Activated CD8-positive, alpha-beta memory T cell treated with anti-CD3 and anti-CD28 coated beads, Interleukin-2, amount 50 U/mL, for 1 hour (primary cell): ENCODE data around the gene IL36B.

Experiments
- DNase-seq: peaks from one replicate; pipeline ENCODE4 v3.0.0-alpha.2; 2020; ENCODE audit errors: extremely low read depth

Gene IL36B

DNA sequence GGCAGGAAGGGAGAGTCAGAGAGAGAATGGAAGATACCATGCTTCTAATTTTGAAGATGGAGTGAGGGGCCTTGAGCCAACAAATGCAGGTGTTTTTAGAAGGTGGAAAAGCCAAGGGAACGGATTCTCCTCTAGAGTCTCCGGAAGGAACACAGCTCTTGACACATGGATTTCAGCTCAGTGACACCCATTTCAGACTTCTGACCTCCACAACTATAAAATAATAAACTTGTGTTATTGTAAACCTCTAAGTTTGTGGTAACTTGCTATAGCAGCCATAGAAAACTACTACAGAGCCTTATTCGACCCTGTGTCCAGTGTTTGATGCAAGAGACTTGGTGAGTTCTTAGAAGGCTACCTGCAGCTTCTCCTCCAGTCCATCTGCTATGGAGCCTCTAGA, 22.9 kb upstream of the IL36B start:
- DNase-seq: no peak

DNA sequence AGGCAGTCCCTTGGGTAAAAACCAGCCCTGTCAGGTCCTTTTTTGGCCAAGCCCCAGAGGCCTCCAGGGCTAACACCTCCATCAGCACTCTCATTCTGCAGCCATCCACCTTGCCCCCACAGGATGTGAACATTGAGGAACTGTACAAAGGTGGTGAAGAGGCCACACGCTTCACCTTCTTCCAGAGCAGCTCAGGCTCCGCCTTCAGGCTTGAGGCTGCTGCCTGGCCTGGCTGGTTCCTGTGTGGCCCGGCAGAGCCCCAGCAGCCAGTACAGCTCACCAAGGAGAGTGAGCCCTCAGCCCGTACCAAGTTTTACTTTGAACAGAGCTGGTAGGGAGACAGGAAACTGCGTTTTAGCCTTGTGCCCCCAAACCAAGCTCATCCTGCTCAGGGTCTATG, 22.4 kb upstream of the IL36B start:
- no peak for DNase-seq

DNA sequence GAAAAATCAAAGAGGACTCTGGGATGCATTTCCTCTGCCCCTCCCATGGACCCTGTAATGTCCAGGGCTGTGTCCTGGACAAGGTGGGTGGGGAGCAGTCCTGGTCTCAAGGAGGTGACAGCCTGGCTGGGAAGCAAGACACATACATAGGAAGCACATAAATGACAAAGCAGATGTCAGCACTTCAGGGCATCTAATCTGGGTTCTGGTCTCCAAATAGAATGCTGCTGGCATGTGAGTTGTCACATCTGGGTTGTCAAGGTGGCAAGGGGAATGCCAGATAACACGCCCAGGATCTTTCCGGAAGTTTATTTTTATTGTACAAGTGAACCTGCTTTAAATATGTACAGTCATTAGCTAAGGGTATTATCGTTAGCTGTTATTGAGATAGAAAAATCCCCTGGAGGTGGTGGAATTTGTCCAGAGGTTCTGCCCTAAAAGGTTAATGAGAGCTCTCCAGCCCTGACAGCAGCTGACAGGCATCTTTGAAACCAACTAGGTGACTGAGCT, 20.7 kb upstream of the IL36B start:
- no peak for DNase-seq

DNA sequence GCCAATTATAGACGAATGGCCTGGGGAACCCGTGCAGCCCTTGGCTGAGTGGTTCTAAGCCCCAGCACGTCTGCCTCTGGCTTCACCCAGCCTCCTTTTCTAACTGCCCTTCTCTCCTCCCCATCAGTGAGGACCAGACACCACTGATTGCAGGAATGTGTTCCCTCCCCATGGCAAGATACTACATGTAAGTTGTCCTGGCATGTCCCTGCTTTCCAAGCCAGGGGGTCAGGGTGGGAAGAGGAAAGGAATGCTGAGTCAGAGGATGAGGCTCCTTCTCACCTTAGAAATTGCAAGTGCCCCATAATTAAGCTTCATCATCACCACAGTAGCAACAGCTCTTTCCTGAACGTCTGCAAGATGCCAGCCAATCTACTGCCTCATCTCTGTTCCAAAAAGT, 19.9 kb upstream of the IL36B start:
- no peak for DNase-seq

DNA sequence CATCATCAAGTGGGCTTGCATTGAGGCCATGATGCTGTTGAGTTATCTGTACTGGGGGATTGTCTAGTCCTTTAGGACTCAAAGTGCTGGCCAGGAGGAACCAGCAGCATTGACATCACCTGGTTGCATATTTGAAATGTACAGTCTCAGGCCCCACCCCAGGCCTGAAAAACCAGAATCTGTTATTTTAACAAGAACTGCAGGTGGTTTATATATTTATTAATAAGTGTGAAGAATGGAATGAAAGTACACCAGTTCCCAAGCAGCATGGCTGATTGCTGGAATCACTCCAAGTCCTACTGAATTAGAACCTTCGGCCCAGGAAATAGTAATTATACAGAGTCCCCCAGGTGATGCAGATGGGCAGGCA, 17.9 kb upstream of the IL36B start:
- DNase-seq: no peak

DNA sequence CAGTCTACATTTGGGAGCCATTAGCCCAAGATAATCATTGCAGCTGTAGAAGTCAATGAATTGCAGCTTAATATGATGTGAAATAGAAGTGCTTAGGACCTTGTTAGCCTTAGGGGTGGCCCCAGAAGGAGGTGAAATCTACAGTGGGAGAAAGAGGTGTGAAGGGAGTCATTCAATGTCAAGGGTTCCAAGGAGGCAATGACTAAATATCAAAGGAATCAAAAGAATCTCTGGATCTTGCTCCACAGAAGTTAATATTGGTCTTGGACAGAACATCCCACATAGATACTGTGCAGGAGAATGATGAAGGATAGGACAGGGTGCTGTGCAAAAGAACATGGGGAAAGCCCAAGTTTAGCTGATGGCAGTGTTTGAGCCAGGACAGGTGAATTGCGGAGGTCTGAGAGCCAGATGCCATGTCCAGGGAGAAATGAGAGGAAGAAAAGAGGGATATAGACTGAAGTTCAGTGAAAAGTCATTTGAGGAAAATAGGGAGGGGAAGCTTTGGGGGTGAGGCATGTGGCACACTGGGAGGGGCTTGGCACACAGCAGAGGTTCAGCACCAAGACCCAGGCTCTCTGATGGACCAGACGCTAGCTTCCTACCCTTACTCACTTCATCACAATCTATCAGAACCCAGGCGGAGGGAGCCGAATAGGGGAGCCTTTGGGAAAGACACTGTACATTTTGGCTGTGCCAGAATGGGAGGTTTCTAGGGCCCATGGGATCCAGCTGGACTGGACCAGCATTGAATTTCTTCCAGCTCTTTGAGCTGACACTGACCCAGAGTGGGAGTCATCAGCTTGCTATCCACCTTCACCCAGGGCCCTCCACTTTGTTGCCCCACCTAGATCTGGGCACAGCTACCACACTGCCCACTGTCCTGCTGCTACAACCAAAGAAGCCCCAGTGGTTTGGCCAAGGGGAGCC, 17.3 kb upstream of the IL36B start:
- no peak for DNase-seq

DNA sequence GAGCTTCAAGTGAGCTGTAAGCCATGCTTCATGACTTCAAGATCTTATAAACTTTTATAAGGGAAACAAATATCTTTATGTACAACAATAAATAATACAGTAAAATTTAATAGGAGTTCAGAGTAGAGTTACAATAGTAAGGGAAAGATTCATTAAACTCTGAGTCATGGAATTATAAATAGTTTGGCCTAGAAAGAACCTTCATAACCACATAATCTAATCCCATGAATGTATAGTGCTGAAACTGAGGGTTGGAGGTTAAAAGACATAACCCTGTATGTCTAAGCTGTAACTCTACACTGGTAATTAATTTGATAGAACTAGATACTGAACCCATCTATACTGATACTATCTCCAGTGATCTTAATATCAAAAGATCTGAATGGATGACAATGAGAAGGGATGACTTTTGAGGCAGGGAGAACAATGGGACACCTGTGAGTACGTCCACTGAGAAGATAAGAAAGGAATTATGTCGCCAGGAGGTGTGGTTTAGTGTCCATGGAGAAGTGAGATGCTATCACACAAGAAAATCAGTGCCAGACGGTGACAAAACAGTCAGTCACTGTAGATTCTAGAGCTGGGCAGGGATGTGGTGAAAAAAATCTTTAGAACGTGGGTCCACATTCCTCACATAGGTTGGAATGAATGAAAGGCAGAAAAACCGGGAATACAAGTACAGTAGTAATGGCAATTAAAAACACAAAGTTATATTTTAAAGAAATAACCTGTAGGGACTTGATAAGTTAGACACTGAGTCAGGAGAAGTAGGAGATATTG, 16.2 kb upstream of the IL36B start:
- no peak for DNase-seq

DNA sequence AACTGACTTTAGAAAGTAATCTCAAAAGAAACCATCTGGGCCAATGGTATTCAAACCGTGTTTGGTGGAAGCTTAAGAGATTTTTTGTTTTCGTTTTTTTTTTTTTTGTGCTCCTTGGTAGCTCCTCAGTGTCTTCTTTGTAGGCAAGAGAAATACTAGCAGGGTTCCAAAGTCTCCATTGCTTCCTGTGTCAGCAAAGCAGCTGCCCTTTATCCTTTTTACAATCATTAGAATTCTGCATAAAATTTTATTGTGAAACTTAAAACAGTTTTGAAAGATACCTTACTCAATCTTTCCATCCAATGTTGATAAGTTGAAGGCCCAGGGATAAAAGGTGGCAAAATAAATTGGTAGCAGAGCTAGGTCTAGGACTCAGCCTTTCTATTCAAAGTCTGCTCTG, 15.6 kb upstream of the IL36B start:
- no peak for DNase-seq

DNA sequence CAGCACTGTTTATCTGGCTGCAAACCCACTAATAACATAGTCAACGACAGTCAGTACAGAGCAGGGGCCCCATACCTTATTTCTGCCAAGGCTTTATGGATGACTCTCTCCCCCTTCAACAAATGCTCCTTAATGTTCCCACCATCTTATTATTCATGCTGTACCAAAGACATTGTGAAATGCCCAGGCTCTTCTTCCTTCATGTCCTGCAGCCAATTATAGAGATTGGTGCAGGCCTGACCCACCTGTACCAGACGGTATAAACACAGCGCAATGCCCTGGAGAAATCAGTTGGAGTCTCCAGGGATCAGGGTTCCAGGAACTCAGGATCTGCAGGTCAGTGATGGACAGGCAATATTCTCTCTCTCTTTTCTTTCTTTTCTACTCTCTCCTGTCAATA, 15.0 kb upstream of the IL36B start, which contains the start of gene IL1F10:
Gene IL1F10 (plus strand): TSS at position 290 of the 400 bp plus-strand sequence. CDS start 4,769 bp downstream, outside the sequence.
- DNase-seq: no peak

DNA sequence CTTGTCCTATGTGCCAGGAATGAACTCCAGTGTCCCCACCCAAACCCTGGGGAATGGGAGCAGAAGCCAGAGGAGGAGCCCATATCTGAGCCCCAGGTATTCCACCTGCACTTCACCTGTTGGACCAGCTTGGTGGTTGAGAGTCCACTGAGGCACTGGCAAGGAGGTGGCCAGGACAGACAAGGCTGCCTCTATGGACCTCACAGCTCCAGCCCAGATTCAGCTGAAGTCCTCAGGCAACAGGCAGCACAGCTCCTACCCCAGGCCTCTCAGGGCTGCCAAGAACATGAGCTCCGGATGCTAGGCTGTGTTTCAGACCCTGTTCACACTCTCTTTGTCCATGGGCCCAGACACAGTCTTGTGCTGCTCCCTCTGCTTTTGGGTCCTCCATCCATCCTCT, 12.2 kb upstream of the IL36B start:
- DNase-seq: no peak

DNA sequence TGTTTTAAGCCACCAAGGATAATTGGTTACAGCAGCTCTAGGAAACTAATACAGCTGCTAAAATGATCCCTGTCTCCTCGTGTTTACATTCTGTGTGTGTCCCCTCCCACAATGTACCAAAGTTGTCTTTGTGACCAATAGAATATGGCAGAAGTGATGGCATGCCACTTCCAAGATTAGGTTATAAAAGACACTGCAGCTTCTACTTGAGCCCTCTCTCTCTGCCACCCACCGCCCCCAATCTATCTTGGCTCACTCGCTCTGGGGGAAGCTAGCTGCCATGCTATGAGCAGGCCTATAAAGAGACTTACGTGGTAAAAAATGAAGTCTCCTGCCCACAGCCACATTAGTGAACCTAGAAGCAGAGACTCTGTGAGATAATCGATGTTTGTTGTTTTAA, 11.6 kb upstream of the IL36B start:
- no peak for DNase-seq

DNA sequence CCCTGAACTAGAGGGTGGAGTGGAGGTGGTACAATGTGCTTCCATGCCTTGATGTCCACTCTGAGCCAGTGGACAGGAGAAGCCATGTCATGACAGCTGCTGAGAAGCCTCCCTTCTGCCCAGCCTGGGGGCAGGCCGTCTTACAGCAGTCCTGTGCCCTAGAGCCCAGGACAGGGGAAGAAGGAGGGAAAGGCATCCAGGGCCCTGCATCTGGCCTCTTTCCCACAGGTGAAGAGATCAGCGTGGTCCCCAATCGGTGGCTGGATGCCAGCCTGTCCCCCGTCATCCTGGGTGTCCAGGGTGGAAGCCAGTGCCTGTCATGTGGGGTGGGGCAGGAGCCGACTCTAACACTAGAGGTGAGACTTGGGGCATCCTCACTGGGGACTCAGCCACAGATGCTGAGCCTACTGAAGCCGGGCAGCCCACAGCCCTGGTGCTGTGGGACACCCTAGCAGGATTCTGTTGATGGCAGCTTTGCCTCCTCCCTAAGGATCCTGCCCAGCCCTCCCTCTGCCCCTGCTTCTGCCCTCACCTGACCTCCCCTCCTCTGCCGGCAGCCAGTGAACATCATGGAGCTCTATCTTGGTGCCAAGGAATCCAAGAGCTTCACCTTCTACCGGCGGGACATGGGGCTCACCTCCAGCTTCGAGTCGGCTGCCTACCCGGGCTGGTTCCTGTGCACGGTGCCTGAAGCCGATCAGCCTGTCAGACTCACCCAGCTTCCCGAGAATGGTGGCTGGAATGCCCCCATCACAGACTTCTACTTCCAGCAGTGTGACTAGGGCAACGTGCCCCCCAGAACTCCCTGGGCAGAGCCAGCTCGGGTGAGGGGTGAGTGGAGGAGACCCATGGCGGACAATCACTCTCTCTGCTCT, 9.5 kb upstream of the IL36B start:
- DNase-seq: no peak

DNA sequence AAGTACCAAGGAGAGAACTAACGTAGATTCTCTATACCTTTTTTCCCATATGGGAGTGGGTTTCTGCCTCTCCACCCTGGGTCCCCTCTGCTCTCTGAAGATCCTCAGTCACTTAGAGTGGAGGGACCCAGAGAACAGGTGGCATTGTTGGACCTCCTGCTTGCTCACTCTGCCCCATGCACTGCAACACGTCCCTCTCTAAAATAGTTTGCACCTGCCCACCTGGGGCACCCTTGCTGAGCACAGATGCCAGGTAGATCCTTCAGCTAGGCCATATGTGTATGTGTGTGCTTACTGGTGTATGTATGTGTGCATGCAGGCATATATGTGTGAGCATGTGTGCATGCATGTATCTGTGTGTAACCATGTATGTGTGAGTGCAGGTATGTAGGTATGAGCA, 8.6 kb upstream of the IL36B start:
- no peak for DNase-seq

DNA sequence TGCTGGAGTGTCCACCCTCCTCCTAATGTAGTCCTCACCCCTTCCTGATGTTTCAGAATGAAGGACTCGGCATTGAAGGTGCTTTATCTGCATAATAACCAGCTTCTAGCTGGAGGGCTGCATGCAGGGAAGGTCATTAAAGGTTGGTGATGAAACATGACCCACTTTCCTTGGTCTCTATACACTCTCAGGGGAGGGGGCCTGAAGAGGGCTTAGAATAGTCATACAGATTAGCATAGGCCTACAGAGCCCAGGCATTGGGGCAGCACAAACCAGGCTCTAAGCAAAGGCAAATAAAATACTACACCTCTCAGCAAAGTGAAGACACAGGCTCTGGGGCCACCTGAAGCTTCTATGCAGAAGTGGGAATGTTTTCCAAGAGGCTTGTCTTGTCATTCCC, 8.1 kb upstream of the IL36B start:
- no peak for DNase-seq

DNA sequence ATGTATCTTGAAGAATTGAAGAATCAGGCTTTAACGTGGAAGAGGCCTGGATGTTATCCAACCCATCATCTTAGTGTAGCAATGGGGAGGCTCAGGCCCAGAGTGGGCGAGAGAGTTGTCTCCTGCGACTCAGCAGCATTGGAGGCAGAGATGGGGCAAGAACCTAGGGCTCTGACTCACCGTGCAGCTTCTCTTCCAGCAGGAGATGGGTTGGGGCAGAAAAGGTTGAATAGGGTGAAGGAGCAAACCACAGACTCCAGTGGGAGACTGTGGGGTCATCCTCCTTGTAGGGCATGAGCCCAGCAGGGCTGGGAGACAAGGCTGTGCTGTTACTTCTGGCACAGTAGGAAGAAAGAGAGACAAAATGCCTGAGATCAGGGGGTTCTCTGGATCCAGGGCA, 7.7 kb upstream of the IL36B start:
- no peak for DNase-seq

DNA sequence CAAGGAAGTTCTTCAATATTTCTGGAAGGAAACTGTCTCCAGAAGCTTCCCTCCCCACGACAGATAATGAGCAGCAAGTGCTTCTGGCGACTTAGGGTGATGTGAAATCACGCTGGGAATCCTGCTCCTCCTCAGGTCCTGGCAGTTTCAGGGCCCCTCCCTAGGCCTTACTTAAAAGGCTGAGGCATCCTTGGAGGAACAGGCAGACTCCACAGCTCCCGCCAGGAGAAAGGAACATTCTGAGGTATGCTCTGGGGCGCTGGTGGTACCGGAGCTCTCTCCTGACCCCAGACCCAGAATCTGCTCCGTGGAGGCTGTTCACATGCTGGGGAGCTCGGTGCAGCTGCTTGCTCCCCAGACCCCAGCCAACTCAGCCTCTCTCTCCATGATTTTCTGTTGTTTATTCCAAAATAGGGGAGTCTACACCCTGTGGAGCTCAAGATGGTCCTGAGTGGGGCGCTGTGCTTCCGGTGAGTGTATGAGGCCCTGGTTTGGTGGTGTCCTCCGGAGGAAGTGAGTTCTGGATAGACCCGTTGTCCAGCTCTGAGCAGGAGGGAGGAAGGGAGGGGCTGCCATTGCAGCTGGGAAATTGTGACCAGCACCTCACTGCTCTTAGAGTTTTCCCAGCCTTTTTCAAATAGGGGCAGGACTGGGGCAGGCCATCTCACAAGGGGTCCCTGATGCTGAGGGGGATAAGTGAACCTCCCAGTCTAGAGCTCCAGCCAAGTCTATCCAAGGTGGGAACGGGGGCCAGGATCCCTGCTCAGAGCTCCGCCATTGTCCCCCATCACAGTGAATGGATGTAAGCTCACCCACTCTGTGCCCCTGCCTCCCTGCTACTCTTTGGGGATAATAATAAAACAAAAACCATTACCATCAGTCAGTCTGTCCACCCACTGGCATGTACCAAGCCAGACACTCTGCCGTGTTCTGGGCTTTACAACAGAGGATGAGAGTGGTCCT, 6.6 kb upstream of the IL36B start, which contains the start of gene IL36RN:
Gene IL36RN (plus strand): TSS at position 201 of the 963 bp plus-strand sequence. CDS start 241 bp downstream, at position 442.
- DNase-seq: no peak

DNA sequence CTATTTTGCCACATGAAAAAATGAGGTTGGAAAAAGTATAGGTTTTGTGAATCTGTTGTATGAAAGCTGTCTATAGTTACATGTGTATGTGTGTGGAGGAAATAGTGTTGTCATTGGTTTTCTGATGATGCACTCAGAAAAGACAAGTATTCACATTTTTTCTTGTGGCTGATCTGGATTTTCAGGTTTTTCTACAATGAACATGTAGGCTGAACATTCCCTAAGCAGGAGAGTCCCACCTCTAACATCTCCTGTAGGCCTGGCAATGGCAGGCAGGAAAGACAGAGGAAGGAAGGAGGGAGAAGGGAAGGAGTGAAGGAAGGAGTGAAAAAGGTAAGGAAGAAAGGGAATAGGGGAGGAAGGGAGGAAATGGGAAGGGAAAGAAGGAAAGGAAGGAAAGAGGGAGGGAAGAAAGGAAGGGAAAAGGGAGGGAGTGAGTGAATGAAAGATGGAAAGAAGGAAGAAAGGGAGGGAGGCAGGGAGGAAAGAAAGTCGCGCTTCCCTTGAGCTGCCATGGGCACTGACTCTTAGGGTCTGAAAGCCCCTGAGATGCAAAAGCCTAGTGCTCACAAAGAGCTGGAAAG, 5.8 kb upstream of the IL36B start:
- no peak for DNase-seq

DNA sequence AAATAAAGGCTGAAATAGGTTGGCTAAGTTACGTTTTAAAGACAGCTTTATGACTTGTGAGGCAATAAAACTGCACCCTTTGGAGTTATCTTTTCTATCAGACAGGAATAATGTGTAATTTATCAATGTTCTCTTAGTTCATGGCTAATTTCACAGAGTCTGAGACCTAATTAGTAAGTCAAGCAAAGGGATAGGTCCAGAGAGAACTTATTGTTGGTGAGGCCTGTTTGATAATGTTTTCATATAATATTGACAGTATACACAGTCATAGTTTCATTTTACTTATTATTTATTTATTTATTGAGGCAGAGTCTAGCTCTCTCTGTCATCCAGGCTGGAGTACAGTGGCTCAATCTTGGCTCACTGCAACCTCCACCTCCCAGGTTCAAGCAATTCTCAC, 4.5 kb upstream of the IL36B start:
- no peak for DNase-seq

DNA sequence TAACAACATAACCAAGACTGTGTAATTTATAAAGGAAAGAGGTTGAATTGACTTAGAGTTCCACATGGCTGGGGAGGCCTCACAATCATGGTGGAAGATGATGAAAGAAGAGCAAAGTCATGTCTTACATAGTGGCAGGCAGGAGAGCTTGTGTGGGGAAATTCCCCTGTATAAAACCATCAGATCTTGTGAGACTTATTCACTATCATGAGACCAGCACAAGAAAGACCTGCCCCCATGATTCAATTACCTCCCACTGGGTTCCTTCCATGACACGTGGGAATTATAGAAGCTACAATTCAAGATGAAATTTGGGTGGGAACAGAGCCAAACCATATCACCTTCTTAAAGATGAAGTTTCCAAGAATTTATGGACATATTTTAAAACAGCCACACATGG, 3.9 kb upstream of the IL36B start:
- DNase-seq: no peak

DNA sequence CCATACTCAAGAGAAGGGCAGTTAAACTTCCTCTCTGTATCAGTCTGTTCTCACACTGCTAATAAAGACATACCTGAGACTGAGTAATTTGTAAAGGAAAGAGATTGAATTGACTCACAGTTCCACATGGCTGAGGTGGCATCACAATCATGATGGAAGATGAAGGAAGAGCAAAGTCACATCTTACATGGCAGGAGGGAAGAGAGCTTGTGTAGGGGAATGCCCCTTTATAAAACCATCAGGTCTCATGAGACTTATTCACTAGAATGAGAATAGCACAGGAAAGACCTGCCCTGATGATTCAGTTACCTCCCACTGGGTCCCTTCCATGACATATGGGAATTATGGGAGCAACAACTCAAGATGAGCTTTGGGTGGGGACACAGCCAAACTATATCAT, 1.4 kb upstream of the IL36B start:
- DNase-seq: no peak
